IPS DF 4.7 (cell line): ENCODE results near the gene GRIK5.

Source experiments
- DNase-seq: peaks from one replicate; pipeline ENCODE4 v3.0.0-alpha.2; 2013; ENCODE audit warnings: low spot score; ENCODE audit errors: extremely low read depth

Gene GRIK5

GRCh38 chr19:41957838-41958366 is 112.1 kb downstream of the GRIK5 start:
- no peak for DNase-seq

- DNase-seq, result no peak
Measured at GRCh38 chr19:41957161-41957837, 112.7 kb downstream of the GRIK5 start.

- DNase-seq, result no peak
Measured at GRCh38 chr19:41956621-41957020, 113.4 kb downstream of the GRIK5 start.

- DNase-seq, result no peak
Measured at GRCh38 chr19:41955521-41955920, 114.5 kb downstream of the GRIK5 start.

GRCh38 chr19:41951686-41952172 is 118.3 kb downstream of the GRIK5 start:
- no peak for DNase-seq
